Natural killer cell (primary cell): ENCODE results near the gene FAM170B. TPM values are rescaled to one million over a fixed set of nuclear protein-coding genes. Genes with fewer than 3 reads are reported as not detected.

Source experiments
- ATAC-seq, 3 donors: fragments of 150-1000 bp in 2 of 3; fragments of 200-7000 bp in 1 of 3; cut with Tn5 transposase; 1 replicate in 1 of 3; 2 replicates in 2 of 3; pipeline ENCODE4 v1.10.0; 2021; ENCODE audit warnings: mild to moderate bottlenecking in 2 of 3, moderate library complexity in 2 of 3
- DNase-seq, 2 donors: peaks; one replicate each; pipeline versions ENCODE4 v3.0.0 to v3.0.0-alpha.2; 2013 to 2021; ENCODE audit warnings: mixed read lengths in 1 of 2
- H3K27ac ChIP-seq: one replicate; pipeline ENCODE4 v1.5.1; 2013; ENCODE audit warnings: mild to moderate bottlenecking, low read length
- H3K27me3 ChIP-seq: one replicate; pipeline ENCODE4 v1.6.1; 2013; ENCODE audit warnings: low read length; ENCODE audit not compliant: control insufficient read depth, insufficient read depth
- H3K36me3 ChIP-seq: one replicate; pipeline ENCODE4 v1.6.1; 2013; ENCODE audit warnings: low read length; ENCODE audit not compliant: control insufficient read depth, insufficient read depth
- H3K4me1 ChIP-seq: one replicate; pipeline ENCODE4 v1.6.1; 2013; ENCODE audit warnings: low read length; ENCODE audit not compliant: control insufficient read depth, insufficient read depth
- H3K4me3 ChIP-seq: one replicate; pipeline ENCODE4 v1.5.1; 2013; ENCODE audit warnings: low read length
- H3K9me3 ChIP-seq: one replicate; pipeline ENCODE4 v1.6.1; 2013; ENCODE audit warnings: low read length; ENCODE audit not compliant: control insufficient read depth, insufficient read depth
- H3K27ac Mint-ChIP-seq, 2 donors: one replicate each; pipeline ENCODE4 v1.8.0; 2022; ENCODE audit warnings: mild to moderate bottlenecking in 2 of 2, mixed read lengths in 2 of 2, moderate library complexity in 1 of 2
- H3K27me3 Mint-ChIP-seq, 2 donors: one replicate each; pipeline ENCODE4 v1.8.0; 2022; ENCODE audit warnings: low read depth in 2 of 2, mixed read lengths in 2 of 2
- H3K36me3 Mint-ChIP-seq: one replicate; pipeline ENCODE4 v1.8.0; 2022; ENCODE audit warnings: mixed read lengths
- H3K4me1 Mint-ChIP-seq, 2 donors: one replicate each; pipeline ENCODE4 v1.8.0; 2022; ENCODE audit warnings: mixed read lengths in 2 of 2
- H3K4me3 Mint-ChIP-seq: one replicate; pipeline ENCODE4 v1.8.0; 2022; ENCODE audit warnings: mild to moderate bottlenecking, moderate library complexity, mixed read lengths
- H3K9me3 Mint-ChIP-seq, 2 donors: one replicate each; pipeline ENCODE4 v1.8.0; 2022; ENCODE audit warnings: mixed read lengths in 2 of 2
- WGBS: methylation state at CpG from one replicate; pipeline ENCODE4 v1.1.7; 2013; ENCODE audit warnings: missing lambda C conversion rate; ENCODE audit not compliant: insufficient coverage; 5-methylcytosine and 5-hydroxymethylcytosine counted together
- intact Hi-C: fragments of 100-400 bp; cut with micrococcal nuclease; formaldehyde crosslinking; loops from one replicate; pipeline ENCODE4 v1.14.2; 2022
- total RNA-seq, 4 donors: library from RNA; stranded (reverse); fragments of 120-200 nt in 1 of 4; gene quantifications; one replicate each; pipeline versions ENCODE4 v1.2.3 to v1.2.4, GENCODE V29; 2013 to 2022
- TF ChIP-seq, protein P1 (sequence below): fragments of 200-600 bp; IDR thresholded peaks from one replicate; pipeline ENCODE4 v1.8.0; 2022; ENCODE audit warnings: antibody characterized with exemption

FAM170B gene
- total RNA-seq, 3 donors from 2014 or later (not counting 1 experiment from before 2014, with no cell fraction given), result not detected

DNA sequence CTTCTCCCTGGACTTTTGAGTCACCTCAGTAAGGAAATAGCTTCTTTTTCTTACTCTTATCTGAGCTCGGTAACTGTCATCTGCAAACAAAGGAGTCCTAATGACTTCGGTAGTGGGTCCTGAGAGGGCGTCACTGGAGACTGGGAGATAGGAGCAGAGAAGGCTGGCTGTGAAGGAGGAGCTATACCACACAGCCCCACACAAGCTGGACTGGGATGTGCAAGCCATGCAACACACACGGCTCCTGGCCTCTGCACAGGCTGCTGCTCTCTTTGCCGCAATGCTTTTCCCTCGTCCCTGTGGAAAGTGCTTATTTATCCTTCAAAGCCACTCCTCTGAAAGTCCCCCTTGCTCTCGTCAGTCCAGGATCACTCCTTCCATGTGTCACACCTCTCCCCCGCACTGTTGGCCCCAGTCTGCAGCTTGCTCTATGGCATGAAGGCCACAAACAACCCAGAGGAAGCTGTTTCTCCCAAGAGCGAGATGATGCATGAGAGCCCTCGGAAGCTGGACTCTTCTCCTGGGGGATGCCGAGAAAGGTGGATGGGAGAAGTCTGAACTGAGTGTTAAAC, 39.5 kb upstream of the FAM170B start:
- DNase-seq (no peak), ATAC-seq (no peak)
- no peak overlapping the region for H3K27ac ChIP-seq
- peaks cover 84% of the 10 kb centered on the region for H3K4me1 ChIP-seq
- no peaks in the 10 kb centered on the region for H3K9me3 Mint-ChIP-seq
- 96% methylated on average over 11 of the region's 11 CpGs for WGBS
- no peaks in the 10 kb centered on the region for H3K36me3 Mint-ChIP-seq
- peak overlapping the region in 1 of 2 donors; percentile 8 for H3K27ac Mint-ChIP-seq
- peaks cover 49 to 61% of the 10 kb centered on the region in 2 donors for H3K4me1 Mint-ChIP-seq
- intact Hi-C loops, result no loop called here
- H3K4me3 Mint-ChIP-seq, result no peak overlapping the region
- no peaks in the 10 kb centered on the region for H3K27me3 Mint-ChIP-seq
- H3K27me3 ChIP-seq, result no peaks in the 10 kb centered on the region
- TF ChIP-seq, protein P1, sequence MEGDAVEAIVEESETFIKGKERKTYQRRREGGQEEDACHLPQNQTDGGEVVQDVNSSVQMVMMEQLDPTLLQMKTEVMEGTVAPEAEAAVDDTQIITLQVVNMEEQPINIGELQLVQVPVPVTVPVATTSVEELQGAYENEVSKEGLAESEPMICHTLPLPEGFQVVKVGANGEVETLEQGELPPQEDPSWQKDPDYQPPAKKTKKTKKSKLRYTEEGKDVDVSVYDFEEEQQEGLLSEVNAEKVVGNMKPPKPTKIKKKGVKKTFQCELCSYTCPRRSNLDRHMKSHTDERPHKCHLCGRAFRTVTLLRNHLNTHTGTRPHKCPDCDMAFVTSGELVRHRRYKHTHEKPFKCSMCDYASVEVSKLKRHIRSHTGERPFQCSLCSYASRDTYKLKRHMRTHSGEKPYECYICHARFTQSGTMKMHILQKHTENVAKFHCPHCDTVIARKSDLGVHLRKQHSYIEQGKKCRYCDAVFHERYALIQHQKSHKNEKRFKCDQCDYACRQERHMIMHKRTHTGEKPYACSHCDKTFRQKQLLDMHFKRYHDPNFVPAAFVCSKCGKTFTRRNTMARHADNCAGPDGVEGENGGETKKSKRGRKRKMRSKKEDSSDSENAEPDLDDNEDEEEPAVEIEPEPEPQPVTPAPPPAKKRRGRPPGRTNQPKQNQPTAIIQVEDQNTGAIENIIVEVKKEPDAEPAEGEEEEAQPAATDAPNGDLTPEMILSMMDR, result no peak
- no peaks in the 10 kb centered on the region for H3K9me3 ChIP-seq
- no peaks in the 10 kb centered on the region for H3K36me3 ChIP-seq
- no peak overlapping the region for H3K4me3 ChIP-seq

DNA sequence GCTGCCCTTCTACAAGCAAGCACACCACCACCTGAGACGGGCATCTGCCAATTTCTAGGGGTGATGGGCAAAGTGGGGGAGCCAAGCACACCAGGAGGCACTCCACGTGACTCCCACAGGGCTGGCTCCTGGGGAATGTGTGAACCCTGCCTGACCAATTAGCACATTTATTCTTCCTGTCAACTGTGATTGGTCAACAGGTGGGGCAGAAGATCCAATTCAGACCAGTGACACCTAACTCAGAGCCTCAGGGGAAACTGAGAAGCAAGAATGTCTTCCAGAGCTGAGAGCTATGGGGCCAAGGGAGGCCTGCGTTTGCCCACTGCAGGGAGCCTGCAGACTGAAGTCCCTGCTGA, 38.9 kb upstream of the FAM170B start:
- H3K4me1 ChIP-seq, result peaks cover 78% of the 10 kb centered on the region
- TF ChIP-seq, protein P1, result no peak
- H3K36me3 ChIP-seq, result peaks cover 3% of the 10 kb centered on the region
- no peaks in the 10 kb centered on the region for H3K36me3 Mint-ChIP-seq
- H3K4me1 Mint-ChIP-seq, result peaks cover 44 to 58% of the 10 kb centered on the region in 2 donors
- ATAC-seq (no peak), DNase-seq (no peak)
- no peaks in the 10 kb centered on the region for H3K27me3 ChIP-seq
- H3K4me3 Mint-ChIP-seq, result no peak overlapping the region
- H3K27me3 Mint-ChIP-seq, result no peaks in the 10 kb centered on the region
- no peaks in the 10 kb centered on the region for H3K9me3 Mint-ChIP-seq
- intact Hi-C loops, result no loop called here
- WGBS, result 78% methylated on average over 3 of the region's 3 CpGs
- no peaks in the 10 kb centered on the region for H3K9me3 ChIP-seq
- peak overlapping the region in 1 of 2 donors; percentile 8 for H3K27ac Mint-ChIP-seq
- no peak overlapping the region for H3K27ac ChIP-seq
- H3K4me3 ChIP-seq, result no peak overlapping the region

DNA sequence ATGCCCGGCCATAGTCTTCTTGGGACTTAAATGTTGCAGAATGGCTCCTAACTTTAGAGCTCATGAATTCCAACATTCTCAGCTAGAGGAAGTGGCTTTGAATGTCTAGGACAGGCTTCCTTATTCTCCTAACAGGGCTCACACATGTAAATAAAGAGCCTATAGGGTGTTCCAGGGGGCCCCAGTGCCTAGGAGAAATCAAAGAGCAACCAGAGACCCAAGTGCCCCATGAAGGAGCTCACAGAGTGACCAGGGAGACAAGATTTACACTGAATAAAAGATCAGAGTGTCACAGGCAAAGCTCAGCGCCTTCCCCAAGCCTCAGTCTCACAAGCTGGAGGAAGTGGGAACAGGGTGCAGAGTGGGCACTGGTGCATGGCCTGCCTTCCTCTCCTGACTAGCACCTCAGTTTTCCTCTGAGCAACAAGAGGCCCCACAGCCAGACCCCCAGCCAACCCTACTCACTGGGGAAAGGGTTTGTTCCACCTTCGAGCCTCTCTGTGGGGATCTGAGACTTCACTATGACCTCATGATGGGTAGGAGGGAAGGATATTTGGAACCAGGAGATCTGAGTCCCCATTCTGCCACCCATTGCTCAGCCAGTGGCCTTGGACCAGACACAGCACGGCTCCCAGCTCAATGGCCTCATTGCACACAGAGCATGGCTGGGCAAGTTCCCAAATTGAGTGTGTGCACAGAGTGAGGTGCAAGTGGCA, 38.4 kb upstream of the FAM170B start:
- no peaks in the 10 kb centered on the region for H3K36me3 Mint-ChIP-seq
- H3K4me3 ChIP-seq, result no peak overlapping the region
- 83% methylated on average over 4 of the region's 4 CpGs for WGBS
- H3K4me1 Mint-ChIP-seq, result peaks cover 39 to 53% of the 10 kb centered on the region in 2 donors
- no peak overlapping the region for H3K4me3 Mint-ChIP-seq
- peaks cover 3% of the 10 kb centered on the region for H3K36me3 ChIP-seq
- DNase-seq, result no peak
- intact Hi-C loops, result no loop called here
- no peak for ATAC-seq
- H3K9me3 ChIP-seq, result no peaks in the 10 kb centered on the region
- H3K4me1 ChIP-seq, result peaks cover 73% of the 10 kb centered on the region
- H3K27ac Mint-ChIP-seq, result peak overlapping the region in 1 of 2 donors; percentile 8
- H3K27me3 Mint-ChIP-seq, result no peaks in the 10 kb centered on the region
- H3K27me3 ChIP-seq, result no peaks in the 10 kb centered on the region
- H3K27ac ChIP-seq, result no peak overlapping the region
- TF ChIP-seq, protein P1, result no peak
- no peaks in the 10 kb centered on the region for H3K9me3 Mint-ChIP-seq
